NCI-H526 treated with DMSO at 0.1 percent for 48 hours (cell line): Measurements from ENCODE around the gene AMOTL2.

ENCODE experiments used
- DNase-seq: peaks from one replicate; lab custom pipeline; 2025; lab: John Stamatoyannopoulos, UW

Gene AMOTL2

DNA sequence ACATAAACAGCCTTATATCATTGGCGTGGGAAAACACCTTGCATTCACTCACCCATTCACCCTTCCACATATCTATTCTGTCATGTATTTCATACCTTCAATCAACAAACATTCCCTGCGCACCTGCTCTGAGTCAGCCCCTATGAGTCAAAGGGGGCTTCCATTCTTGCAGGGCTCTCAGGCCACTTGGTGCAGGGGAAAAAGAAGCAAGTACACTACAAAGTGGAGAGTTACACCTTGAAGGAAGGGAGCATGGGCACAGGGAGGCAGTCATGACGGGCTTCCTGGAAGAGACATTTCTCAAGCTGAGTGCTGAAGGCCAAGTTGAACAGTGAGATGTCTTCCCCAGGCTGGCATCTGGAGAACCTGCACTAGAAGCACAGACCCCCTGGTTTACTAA lies 4.6 kb upstream of the AMOTL2 start:
- no peak for DNase-seq

DNA sequence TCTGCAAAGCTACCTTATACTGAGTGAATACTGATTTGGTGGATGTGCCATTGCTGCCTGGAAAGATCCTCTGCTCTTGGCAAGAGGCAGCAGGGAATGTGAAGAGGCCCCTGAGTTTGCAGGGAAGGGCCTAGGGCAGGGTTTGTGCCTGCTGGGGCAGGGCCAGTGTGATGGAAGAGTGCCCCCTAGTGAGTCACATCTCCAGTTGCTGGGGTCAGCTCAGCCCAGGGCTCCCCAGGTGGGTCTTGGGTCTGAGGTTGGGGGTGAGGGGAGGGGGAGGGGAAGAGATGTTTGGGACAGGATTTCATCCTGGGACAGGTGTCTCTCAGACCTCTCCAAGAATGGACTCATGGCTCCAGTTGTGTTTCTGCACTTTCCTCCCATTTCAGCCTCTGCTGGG lies 4.1 kb upstream of the AMOTL2 start:
- peak; percentile 8 for DNase-seq

DNA sequence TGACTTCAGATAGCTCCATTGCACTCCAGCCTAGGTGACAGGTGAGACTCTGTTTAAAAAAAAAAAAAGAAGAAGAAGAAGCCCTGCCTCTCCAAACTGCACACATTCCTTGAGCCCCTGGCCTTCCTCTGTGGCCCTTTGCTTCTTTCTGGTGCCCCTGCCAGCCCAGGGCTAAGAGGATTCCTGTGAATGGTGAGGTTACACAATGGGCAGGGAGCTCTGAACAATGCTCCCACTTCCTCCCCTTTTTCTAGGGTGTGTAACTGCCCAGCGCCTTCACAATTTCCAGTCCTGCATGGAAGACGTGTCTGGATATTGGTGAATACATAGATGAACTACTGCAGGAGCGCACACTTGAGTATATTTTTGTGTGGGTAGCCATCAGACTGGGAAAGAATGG lies 3.6 kb upstream of the AMOTL2 start:
- DNase-seq, result no peak

DNA sequence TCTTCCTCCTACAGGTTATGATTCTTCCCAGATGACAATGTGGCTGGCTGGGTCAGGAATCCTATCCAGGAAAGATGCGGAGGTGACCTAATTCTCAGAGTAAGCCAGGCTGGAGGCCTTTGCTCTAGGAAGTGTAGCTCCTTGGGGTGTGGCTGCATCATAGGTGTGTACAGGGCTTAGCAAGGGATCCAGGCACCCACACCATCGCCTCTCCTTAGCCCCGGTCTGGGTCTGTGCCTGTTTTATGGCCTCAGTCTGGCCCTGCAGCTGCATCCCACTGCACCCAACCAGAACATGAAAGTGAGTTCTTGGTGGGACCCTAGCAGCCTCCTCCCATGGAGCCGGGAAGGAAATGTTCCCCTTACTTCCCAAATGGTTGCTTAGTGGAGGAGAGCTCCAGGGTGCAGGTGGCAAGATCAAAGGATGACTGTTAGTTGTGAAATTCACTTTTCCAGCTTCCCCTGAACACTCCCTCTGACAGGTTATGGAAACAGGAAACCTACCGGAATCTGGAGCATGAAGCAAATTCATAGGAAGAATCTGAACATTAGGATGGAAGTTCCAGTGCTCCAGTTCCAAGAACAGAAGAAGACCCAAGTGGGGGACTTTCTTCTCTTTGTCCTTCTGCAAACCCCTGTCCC lies 2.7 kb upstream of the AMOTL2 start:
- DNase-seq, result no peak

DNA sequence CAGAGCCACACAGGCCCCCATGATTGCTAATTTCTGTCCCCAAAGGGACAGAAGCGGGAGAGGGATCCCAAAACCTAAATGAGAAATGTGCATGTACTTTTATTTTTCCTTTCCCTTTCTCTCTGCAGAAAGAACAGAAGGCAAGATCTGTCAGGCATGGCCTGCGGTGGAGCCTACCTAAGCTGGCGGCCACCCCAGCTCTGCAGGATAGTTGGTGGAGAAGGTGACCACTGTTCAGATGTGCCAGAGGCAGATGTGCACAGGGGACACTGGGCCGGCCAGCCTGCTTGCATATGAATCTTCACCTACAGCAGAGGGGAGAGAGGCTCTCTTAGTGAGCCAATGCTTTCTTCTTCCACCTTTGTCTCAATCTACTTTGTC lies 2.1 kb upstream of the AMOTL2 start:
- DNase-seq, result no peak

DNA sequence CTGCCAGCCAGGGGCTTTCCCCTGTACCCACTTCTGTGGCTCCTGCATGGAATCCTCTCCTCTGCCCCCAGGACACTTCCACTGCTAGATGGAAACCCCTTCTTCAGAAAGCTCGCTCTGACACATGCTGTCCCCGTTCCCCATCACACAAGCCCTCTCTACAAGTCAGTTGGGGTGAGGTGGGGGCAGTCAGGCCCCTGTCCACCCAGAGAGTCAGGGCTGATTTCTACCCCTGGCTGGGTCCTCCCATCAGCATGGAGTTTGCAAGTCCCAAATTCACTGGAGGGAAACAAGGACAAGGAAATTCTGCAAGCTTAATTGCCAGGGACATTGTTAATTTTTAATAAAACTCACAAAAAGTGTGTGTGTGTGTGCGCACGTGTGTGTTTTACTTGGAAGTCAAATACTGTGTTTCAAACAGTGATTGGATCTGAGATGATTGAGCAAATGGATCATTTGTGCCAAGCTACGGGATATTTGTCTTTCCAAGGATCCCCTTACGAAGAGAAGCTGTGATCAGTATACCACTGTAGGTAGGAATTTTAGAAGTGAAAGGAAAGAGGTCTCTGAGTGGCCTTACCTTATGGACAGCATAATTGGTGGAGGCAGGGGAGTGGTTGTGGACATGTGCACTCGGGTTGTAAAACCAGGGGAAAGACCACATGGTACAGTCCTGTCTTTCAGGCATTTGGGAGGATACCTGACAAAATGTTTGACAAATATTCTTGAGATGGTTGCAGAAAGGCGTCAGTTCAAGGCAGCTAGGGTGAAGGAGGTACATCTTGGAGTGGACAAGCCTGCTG lies 1.5 kb upstream of the AMOTL2 start:
- no peak for DNase-seq

DNA sequence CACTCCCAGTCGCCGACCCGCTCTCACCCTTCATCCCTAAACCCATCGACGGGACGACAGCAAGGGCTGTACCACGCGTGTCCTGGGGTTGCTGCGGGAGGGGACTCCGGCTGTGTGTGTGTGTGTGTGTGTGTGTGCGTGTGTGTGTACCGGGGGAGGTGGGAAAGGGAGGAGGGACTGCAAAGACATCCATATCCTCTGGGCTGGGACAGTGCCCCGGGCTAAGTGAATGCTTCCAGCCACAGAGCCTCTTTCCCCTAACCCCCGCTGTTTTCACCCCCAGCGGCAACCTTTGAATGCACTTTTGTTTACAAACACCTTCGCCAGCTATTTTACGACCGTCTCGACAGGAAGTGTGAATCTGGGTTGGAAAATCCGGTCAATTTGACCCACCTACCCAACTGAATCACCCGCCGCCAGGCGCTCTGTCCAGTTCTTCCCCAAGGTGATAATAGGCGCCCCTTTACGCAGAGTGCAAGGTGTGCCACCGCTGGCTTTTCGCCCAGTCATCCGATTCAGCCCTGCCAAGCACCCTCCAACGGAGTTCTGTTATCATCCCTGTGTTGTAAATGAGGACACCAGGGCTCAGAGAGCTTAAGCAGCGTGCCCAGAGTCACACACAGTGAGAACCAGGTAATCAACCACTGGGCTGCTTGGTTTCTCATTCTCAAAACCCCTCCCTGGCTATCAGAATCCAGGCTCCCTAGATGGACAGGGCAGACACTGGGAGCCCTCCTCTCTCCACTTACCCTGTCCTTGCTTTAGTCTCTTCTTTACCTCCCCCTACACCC lies 739 bp upstream of the AMOTL2 start:
- peak; percentile 23 for DNase-seq

DNA sequence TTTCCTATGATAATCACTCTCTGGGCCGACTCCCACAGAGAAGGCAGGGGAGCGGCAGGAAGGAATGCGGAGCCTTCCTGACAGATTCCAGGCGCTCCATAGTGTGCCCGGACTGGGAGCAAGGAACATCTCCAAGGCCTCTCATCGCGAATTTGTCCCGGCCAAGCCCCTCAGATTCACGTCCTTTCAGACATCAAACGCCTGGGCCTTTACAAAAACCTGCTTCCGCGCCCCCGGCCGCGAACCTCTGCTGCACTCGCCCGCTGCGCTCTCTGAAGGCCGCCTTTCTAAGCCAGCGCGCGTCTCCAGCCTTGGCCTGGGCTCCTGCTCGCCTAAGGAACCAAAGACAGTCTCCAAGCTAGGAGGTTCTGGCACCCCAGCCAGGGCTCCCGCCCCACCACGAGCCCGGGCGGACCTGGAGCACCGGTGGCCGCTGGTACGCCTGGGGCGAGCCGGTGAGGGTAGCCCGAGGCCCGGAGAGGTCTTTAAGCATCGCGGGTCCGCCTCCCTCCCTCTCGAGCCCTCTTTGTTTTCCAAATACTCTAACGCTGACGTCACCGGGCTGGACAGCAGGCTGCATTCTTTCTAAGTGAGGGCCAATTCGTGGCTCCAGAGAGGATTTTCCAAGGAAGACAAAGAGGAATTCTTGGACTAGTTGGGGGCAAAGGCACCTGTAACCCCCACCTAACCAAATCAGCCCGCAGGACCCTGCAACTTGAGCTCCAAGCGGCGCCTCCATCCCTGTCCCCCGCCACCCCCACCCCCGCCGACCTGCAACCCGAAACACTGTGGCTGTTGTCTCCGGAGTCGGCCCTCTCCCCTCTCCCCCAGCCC lies 759 bp downstream of the AMOTL2 start:
- peak; percentile 37 for DNase-seq

DNA sequence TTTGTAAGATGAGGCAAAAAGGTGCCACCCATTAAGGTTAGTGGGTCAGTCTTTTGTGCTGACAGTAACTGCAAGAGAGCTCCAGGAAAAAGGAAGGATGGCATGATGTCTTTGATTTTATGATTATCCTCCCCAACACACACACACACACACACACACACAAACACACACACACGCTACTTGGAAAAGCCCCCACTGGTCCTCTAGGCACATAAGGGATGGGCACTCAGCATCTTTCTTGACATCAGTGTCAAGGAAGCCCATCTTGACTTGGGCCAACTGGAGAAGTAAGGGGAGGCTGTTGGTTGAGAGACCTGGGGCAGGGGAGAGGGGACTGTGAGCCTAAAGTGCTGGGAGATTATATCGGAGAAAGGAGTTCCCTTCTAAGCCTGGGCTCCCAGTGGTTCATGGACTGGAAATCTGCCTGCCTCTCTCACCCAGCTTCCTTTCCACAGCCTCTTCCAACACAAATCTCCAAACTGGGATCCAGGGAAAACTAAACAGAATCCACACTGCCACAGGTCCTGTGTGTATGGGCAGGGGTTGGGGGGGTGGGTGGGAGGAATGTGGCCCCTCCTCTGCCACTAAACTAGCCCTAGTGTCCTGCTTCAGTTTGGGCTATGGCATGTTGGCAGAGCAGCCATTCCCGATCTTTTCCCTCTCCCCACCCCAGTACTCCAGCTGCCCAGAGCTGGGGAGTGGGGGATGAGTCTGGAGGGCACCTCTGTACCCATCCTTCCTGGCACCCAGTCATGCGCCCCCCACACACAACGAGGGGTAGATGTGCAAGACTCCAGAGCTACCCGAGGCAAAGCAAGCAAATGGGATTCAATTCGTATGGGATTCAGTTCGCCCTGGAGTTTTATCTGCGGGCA lies 1.6 kb downstream of the AMOTL2 start:
- no peak for DNase-seq

DNA sequence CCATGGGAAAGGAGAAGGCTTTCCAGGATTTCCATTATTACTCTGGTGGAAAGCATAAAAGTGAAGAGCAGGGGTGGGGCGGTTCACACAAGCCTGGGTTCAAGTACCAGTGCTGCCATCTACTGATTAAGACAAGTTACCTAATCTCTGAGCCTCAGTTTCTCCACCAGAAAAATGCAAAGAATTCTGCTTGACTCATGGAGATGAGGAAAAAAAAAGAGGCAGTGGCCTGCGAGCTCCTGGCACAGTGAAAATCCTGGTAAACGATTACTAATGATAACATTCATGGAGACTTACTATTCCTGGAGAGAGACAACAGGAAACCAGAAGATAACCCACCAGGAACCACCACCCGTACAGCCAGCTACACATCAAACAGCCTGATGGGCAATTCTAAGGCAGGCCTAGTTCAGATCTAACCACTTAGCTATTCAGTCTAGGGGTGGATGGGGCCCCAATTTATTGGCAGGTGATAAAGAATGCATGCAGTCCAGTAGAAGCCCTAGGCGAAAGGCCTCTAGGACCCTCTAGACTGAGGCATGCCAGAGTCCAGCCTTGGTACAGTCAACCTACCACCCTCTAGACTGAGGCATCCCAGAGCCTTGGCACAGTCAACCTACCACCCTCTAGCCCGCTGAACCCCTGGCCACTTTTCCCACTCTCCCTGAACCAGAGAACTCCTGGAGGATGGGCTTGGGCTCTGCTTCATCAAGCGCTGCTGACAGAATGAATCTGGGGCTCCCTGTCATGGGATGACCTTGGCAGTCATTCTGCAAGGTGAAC lies 2.5 kb downstream of the AMOTL2 start:
- DNase-seq, result no peak

DNA sequence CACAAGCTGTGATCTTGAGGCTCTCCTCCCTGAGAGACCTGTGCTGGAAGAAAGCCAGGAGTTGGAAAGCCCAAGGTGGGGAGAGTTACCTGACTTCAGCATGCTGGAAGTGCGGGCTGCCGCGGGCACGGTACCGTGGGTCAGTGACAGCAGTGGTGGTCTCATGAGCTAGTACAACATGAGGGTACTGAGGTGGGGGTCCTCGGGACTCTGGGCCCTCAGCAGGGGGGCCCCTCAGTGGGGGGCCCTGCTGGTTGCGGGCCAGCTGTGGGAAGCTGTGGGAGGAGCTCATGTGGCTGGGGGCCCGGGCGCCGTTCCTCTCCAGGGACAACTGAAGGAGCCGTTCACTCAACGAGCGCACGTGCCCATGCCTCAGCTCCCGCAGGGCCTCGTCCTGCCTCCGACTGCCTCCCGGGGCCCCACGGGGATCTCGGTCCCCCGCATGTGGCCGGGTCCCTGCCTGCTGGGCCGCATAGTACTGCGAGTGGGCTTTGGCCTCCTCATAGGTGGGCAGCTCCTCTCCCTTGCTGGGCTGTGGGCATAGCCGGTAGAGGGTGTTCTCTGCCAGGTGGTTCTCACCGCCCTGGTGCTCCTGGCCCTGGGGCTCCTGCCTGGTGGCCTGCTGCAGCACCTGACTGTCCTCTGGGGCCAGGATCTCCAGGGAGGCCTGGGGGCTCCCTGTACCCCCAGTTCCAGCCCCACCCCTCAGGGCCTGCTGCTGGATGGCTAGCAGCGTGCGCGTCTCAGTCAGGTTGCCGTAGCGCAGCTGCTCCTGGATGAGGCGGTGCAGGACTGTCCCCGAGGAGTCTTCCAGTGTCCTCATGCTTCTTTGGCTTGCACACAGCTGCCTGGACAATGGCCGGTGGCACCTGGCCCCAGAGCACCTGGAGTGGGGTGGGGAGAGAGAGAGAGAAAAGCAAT lies 3.4 kb downstream of the AMOTL2 start:
- DNase-seq, result no peak

DNA sequence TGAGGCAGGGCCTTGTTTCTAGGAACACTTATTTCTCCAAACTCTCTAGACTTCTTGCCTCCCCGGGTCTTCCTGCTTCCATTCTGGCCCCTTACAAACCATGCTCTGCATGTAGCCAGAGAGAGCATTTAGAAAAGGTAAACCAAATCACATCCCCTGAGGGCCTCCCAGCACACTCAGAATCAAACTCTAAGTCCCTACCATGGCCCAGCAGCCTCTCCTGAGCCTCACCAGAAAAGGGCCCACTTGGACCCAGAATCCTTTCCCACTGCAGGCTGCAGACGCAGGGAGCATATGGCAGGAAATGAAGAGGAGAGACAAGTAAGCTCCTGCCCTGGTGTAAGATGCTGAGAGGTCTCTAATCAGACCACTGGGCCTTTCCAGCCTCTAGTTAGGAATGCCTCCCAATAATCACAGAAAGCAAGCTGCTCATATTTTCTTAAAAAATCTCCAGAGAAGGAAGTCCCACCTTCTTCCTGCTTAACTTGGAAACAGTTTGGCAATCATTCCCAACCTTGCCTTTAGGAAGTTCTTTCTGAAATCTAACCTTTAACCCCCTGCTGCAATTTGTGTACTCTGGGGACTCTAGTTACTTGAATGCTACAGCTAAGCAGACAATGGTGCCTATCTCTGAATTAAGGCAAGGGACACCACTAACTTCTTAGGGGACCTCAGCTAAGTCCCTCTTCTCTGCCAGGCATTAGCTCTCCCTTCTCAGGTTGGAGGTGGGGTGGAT lies 4.2 kb downstream of the AMOTL2 start:
- no peak for DNase-seq

DNA sequence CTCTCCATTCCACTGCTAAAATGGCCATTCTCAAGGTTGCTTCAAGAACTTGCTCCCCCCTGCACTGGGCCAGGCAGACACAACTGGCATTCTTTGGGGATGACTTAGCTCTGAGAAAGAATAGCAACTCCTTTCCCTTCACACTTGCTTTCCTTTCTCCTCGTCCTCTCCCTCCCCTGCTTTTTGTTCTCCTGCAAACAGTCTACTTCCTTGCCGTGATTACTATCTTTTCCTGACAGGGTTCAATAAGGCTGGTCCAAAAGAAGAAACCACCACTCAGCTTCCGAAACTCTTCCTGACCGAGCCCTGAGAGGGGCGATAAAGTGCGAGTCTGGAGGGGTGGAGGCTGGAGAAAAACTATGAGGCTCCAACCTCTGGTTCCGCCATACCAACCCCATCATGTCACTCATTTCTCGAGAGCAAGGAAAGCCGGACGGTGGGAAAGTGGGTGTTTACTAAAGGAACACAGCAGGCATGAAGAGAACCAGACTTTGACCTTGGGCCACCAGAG lies 5.0 kb downstream of the AMOTL2 start:
- no peak for DNase-seq

DNA sequence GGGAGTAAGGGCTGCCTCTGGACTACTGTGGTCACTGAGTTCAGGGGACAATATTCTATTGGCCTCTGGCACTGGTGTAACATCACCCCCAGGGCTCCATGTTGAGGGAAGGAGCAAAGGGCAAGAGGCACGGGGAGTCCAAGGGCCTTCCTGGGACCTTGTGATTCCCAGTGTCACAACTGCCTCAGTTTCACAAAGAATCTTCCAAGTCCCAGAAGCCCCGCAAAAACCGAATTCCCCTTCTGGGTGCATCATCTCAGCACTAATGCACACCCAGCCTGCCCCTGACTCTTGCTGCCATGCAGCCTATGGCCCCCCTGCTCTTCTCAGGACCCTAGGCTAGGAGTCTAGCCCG lies 5.5 kb downstream of the AMOTL2 start:
- DNase-seq, result no peak

DNA sequence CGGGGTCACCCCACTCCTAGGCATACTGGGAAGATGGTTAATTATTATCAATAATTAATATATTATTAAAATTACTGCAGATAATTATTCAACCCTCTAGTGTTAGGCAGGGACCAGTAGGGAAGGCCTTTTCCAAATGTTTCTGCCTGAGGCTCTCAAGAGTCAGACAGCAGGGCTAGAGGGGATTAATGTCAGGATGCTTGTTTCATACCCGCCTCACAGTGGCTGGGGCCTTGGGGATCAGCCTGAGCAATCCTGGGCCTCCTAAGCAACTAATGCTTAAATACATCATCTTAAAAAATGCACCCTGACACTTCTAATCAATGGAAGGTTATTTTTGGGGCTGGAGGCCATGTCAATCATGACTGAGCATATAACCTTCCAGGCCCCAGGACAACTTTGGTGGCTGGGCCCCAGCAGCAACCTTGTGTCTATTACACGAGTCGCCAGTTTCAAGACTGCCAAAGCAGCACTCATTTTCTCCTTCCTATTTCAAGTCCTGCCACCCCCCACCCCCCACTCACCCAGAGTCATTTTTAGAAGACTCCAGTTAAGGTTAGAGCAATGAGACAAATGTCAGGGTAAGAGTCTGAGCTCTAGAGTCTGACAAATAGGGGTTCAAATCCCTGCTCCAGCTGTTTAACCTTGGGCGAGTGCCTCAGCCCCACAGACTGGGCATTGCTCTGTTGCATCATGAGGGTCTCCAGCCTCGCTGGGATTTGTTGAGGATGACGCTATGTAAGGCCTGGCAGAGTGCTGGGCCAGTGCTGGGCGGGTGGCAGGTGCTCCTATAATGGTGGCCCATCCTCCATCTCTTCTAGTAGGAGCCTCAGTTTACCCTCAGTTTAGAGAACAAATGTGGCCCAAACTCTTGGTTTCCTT lies 6.1 kb downstream of the AMOTL2 start:
- no peak for DNase-seq

DNA sequence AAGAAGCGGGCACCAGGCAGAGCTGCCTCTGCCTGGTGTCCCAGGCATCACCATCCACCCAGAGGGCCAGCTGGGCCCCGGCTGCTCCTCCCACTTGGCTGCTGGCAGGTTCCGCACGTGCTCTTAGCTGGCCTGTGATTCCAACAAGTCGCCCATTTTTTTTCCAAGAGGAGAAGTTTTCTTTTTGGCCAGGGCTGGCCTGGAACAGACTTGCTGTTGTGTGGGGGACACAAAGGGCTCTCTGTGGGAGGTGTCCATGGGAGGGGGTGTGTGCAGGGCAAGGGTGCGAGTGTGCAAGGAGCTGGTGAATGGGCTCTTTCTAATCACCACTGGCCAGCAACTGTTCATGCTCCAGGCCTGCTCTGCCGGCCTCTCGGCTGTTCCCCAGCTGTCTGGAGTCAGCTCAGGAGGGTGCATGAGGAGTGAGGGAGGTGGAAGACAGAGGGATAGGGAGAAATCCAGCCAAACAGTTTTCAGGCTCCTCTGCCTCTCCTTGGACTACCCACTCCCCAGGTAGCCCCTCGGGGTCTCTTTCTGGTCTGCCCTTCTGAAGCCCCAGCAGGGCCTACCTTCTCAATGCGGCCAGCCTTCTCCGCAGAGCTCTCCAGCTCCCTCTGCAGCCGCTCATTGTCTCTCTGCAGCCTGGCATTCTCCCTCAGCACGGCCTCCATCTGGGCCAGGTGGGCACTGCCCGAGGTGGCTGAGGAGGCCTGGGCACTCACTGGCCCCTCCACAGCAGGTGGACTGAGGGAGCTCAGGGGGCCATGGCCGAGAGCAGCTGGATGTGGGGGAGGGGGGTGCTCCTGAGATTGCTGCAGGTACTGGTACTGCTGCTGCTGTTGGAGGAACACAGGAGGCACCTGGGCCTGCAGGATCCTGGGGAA lies 7.1 kb downstream of the AMOTL2 start:
- DNase-seq, result no peak
